SW480 (cell line): ENCODE measurements around the gene NR2E3.
A peak's percentile ranks its signal among the peaks of the same experiment; 100 is the strongest.

Experiments
- DNase-seq: peaks from one replicate; pipeline ENCODE4 v3.0.0-alpha.2; 2016; ENCODE audit warnings: low spot score

Gene NR2E3

DNA sequence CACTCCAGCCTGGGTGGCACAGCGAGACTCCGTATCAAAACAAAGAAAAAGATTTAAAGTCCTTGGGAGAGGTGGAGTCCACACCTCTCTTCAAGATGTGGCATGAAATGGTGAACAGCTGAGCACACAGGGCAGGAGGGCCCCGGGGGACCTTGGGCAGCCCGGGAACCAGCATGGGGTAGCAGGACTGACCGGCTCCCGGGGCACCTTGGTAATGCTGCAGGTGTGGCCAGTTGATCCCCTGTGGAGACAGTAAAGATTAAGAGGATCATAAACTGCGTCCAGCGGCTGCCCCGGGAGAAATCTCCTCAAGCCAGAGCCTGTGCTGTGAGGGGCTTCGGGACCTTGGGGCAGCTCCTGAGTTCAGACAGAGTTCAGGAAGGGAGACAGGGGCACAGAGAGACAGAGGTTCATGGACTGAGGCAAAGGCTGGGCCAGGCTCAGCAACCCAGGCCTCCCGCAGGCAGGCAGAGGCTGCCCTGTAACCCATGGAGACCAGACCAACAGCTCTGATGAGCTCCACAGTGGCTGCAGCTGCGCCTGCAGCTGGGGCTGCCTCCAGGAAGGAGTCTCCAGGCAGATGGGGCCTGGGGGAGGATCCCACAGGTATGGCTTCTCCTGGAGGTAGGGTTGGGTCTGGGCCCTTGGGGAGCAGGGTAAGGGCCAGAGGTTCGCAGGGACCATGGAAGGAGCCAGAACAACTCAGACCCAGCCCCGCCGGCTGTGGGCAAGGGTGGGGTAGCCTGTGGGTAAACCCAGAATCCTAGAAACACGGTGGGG, at the start of gene NR2E3:
NR2E3 (plus strand) TSS at position 299 of the 780 bp plus-strand sequence; CDS start at position 489, 190 bp downstream.
- DNase-seq, result no peak

DNA sequence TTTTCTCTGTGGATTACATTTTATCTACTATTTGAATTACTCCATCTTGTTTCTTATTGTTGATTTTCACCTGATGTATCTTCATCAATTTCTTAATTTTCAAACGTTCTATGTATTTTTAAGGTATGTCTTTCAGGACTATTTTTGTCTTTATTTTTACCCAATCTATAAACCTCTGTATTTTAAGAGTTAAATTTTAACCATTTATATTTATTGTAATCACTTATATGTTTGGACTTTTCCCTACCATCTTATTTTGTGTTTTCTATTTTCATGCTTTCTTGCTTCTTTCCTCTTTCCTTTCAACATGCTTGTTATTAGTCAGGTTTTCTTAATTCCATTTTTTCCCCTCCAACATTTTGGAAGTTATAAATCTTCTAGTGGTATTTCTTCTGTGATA, 49.5 kb upstream of the NR2E3 start:
- DNase-seq, result no peak

DNA sequence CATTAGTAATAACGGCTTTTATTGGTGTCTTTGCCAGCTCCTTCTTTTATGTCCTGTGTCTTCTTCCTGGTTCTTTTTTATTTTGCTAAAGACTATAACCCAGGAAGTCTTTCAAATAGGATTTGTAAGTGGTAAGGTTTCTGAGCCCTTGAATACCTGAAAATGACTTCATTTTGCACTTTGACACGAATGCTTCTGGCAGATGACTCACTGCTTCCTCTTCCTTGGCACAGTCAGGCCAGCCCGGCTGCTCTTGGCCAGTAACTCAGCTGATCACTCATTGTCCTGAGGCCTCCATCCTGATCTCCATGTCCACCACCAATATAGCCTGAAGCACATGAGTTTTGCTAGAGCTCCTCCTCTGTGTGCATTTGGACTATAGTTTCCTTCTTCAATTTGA, 48.7 kb upstream of the NR2E3 start:
- DNase-seq, result peak; percentile 25

DNA sequence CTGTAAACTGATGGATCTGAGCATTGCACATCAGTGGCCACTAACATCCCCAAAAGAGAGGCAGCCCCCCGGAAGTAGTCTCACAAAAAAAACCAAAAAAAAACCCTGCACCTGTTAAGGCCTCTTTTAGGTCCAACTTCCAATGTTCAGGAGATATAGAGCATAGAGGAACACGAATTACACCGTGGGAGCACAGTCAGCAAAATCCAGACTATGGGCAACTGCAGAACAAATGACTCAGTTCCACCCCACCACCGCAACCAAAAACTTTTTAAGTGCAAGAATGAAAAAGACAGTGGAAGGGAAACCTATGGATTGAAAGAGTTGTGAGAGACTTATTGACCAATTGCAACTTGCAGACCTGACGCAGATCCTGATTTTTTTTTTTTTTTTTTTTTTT, 42.2 kb upstream of the NR2E3 start:
- no peak for DNase-seq

DNA sequence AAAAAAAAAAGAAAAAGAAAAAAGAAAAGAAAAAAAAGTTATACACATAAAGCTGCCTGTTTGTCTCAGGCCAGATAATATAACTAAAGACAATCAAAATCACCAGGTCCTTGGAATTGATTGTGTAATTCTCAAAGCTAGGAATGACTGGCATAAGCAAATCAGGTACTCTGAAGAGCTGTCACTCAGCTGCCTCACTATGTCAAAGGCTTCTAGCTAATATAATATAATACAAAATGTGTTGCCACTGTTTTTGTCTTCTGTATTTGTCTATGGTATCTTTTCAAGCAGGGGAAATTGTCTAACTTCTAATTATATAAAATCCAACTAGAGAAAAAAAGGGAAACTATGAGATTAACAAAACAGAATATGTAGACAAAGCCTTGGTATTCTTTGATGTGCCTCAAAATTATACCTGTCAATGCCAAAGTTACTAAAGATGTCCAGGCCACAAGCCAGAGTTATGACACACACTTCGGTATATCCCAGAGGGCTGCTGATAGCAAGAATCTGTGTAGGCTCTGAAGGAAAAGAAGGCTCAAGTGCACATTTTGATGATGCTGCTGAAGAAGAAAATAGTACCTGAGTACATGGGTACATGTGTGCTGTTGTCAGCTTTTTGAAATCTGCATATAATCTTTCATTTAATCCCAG, 37.0 kb upstream of the NR2E3 start:
- DNase-seq, result no peak

DNA sequence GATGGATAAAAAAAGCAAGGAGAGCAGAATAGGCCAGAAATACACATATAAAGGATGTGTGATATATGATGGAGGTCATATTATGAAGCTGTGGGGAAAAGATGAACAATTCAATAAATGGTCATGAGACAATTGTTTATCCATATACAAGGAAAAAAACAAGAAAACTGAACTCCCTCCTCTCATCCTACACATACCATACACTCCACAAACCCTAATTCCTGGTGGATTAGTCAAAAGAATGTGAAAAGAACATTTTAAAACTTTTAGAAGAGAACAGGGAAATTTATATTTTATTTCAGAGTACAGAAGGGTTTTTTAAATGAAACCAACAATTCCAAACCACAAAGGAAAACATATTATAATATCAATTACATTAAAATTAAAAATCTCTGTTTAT, 34.5 kb upstream of the NR2E3 start:
- no peak for DNase-seq

DNA sequence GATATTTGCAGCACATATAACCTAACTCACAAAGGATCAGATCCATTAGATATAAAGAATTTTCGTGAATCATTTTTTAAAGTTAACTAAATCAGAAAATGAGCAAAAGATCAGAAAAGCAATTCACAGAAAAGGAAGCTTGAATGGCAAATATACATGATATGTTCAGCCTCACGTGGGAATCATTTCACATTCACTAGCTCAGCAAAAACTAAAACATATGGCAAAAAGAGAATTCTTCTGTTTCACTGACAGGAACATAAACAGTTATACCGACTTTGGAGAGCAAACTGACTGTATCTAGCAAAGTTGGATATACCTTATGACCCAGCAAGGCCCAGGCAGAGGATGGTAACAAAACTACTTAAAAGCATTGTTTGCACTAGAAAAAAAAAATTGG, 34.0 kb upstream of the NR2E3 start:
- no peak for DNase-seq

DNA sequence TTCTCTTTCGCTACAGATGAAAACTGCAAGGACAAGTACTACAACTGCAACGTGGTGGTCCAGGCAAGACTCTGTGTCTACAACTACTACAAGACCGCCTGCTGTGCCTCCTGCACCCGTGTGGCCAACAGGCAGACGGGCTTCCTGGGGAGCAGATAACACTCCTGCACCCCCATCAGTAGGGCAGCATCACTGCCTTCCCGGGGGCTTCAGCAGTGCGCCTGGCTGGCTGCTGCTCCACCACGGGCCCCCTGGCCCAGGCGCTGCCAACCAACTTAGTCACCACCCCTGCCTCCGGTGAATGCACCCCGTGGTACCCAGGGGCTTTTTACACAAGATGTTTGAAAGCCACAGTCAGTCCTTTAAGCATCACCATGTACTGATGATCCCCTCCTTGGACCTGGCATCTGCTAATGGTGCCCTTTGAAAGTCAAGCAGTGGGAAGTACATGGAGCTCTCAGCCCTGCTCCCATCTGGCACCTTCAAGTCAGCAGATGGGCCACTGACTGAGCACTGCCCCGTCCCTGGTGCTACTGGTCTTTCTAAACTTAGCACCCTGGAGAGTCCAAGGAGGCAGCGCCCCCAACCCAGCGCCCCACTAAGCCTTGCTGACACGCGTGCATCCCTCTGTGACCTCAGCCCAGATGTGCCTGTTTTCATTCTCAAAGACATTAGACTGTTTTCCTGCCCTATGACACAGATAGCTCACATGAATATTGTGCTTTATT, 33.0 kb upstream of the NR2E3 start:
- DNase-seq, result no peak

DNA sequence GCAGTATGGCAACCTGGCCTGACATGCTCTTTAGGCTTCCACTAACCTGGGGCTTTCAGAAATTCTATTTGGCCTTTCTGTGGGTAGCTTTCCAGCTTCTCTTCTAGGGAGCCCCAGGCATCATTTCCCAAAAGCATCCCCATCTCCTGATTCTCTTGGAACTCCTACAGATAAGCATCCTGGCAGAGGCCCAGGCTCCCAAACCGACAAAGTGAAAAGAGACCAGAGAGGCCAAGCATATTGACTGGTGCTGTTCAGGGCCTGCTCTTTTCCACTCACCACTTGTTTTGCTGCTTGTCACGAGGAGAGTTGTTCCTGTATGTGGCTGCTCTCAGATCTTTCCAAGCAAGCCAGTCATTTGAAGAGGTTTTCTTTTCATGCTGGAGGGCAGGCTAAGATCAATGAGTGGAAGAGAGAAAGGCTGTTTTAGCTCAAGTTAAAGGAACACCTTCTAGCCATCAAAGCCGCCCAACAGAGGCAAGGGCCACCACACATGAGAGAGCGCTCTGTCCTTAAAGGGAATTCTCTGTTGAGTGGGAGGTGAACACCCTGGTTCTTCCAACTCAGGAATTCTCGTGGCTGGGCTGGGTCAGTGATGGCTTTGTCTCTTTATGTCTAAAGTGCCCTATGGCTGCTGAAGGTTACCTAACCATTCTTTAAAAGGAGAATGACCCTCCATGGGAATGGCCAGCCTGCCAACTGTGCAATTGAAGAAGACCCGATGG, 31.1 kb upstream of the NR2E3 start:
- DNase-seq, result no peak

DNA sequence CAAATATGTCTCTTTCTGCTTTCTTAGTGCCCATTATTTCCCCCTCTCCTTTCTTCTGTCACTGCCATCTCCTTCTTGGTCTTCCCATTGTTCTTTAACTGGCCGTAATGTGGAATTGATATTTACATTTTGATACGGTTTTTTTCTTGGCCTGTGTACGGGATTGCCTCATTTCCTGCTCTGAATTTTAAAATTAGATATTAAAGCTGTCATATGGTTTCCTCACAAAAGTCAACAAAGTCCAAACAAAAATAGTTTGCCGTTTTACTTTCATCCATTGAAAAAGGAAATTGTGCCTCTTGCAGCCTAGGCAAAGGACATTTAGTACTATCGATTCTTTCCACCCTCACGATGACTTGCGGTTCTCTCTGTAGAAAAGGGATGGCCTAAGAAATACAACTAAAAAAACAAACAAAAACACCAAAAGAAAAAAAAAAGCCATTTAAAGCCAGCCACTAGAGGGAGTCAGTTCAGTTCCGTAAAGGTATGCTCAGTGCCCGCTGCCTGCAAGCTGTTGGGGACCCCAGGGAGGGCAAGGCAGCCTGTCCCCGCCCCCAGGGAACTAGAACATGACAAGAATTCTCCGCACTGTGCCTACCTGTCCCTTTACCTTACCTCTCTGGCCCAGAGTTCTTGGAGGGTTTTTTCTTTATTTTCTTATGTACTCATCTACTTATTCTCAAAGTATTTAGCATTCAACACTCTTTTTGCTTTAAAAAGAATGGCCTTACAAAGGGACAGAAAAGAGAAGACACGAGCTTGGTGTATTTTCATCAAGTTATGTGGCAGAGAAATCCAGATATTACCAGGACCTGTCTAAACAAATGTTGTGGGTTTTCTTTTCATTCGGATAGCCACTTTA, 30.0 kb upstream of the NR2E3 start:
- peak; percentile 37 for DNase-seq

DNA sequence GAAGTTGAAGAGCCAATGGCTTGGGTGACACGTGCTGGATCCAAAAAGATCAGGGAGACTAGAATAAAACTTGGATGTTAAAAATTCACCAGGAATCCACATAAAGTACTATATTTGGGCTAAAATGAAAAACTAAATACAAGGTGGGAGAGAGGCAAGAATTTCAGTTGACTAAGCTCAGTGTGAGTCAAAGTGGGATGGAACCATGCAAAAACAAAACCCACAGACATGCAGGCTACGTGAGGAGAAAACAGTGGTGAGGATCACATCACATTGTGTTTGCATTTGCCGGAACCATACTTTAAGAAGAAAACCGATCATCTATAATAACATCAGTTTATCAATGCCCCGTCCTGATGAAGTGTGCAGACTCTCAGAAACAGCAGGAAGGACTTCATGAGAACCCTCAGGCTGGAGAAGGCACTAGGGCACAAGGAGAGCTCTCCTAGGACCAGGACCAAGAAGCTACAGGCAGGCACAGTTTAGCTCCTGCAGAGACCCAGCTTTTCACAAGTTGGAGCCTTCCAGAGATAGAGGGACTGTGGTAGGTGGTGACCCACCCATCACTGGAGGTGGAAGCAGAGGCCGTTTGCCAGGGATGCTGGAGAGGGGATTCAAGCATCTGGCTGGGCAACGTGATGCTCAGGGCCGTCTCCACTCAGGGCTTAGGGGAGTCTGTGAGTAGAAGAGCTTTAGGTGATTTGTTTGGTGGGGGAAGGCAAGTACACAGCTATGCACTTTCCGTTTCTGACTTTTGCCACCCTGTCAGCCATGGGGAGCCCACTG, 29.0 kb upstream of the NR2E3 start:
- DNase-seq, result no peak

DNA sequence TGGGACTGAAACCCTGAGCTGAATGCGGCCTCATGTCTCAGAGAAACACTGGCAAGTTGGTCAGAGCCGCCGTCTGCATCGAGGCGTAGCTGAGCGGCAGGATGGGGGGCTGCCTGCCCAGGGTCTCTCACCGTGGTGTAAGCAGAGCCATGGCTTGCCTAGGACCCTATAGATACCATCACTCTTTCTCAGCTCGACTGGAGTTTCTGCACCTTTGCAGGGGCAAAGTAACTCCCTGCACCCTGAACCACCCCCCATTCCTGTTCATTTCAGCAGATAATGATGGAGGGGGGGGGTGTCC, 28.4 kb upstream of the NR2E3 start:
- DNase-seq, result no peak

DNA sequence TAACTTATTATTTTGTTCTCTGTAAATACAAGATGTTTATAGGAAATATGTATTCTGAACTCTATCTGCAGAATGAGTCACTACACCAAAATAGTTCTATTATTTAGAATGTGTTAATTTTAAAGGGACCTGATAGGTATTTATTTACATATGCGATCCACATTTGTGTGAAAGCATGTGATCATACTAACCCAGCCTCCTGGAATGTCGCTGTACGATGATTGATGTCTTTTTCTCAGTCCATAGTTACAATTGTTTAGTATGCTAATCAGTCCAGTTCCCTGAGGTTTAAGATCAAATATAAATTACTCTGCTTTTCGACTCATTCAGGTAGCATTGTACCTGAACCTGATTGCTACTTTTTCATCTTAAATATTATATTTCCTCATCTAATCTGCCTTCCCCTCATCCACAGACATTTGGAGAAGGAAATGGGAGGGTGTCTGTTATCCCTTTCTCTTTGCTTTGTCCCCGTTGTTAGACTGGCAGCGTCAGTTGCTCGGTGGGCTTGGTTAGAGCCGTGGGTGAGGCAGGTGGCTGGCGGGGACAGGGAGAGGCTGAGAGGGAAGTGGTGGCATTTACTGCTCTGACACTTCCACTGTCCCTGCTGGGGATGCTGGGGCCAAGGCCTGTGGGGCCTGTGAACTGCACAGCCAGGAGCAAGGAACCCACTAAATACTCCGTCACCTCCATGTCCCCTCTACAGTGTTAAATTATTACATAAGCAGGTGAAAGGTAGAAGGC, 27.8 kb upstream of the NR2E3 start:
- no peak for DNase-seq

DNA sequence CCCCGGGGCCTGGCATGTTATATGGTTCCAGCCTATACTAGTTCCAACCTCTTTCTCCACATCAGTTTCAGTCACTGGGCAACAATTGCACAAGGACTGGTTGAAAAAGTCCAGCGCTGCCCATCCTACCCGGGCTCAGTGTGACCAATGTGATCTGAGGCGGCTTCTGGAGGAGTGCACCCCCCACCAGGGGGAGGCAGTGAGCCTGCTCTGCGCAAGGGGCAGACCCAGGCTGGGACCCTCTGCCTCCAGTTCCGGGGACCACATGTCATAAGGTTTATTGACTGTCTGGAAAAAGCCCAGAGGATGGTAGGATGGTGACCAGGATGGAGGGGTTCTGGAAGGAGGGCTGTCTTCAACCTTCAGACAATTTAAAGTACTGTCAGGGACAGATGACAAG, 25.6 kb upstream of the NR2E3 start:
- DNase-seq, result no peak

DNA sequence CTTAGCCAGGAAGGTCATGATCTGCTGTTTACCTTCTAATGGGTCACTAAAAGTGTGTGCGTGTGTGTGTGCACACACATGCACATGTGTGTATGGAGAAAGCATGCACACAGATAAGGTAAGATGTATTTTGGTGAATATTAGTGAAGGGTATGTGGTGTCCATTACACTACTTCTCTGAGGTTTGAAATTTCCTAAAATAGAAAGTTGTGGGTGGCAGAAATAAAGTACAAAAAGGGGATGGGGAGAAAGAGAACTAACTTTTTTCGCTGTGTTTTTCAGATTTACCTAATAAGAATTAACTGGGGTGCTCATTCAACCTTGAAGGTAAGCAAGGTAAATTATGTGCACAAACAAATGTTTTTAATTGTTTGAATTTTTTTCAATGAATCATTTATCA, 24.4 kb upstream of the NR2E3 start:
- no peak for DNase-seq

DNA sequence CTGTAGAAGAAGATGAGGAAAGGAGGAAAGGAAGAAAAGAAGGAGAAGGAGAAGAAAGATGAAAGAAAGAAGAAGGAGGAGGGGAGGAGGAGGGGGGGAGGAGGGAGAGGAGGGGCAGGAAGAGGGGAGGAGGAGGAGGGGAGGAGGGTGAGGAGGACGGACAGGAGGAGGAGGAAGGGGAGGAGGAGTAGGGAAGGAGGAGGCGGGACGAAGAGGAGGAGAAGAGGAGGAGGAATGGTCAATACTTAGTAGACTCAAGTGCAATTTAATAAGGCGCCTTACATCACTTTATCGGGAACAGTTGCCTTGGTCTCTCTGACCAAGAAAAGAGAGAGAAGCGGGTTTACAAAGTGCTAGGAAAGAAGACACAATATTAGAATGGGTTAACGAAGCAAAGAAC, 23.7 kb upstream of the NR2E3 start:
- DNase-seq, result no peak

DNA sequence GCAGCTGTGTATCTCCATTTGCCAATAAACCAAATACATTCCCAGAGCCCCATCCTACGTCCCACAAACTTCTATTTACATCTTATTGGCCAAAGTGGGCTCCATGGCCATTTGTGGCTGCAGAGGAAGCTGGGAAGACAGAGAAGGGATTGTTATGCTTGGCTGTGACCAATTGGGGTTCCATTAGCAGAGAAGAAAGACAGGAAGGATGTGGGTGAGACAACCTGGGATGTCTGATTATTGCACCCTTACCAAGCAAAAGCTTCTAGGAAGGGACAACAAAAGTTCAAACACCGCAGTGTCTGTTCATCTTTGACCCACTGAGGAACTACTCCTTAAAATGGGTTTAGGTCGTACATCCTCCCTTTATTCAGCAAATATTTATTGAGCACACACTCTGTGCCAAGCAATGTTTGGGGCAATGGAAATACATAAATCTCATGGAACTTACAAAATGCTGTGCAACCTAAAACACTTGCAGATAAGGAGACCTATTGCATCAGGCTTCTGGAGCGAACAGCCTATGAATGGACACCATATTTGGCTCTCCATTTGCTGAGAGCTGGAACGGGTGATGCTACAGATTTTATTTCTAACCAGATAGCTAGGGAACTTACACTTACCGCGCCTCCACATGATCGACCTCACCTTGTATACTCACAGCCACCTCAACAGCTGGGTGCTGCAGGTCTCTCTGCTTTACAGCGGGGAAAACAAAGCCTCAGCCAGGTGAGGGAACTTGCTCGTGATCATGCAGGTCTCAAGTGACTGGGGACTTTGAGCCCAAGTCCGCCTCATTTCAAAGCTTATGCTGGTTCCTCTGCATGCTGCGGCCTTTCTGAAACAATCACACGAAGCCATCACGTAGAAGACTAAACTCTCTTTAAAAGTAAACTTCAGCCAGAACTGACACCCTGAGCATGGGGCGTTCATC, 21.4 kb upstream of the NR2E3 start:
- no peak for DNase-seq

DNA sequence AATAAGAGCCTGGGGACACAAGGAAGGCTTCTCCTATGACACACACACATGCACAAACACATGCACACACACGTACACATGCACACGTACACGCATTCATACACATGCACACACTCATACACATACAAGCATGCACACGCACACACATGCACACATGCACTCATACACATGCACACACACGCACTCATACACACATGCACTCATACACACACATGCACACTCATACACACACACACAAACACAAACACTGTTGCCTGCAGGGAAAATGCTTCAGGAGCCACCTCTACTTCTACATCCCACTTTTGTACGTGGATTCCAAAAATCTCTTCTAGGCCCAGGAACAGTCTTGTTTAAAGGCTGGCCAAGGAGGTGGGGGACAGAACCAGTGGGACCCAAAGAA, 20.7 kb upstream of the NR2E3 start:
- no peak for DNase-seq

DNA sequence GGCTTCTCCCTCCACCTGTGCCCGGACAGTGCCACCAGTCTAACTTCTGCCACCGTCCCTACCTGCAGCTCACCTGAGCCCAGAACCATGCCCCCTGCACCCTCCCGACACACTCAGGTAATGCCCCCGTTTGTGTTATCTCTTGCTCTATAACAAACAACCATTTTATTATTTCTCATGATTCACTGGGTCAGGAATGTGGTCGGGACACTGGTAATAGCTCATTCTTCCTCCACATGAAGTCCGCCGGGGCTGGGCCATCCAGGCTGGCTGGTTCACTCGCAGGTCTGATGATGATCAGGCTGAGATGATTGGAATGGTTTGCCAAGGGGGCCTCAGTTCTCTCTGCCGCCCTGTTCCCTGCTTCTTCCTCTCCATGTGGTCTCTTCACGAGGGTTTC, 20.3 kb upstream of the NR2E3 start:
- DNase-seq, result peak; percentile 40
